Kidney glomerular epithelial cell (primary cell): ENCODE results near the gene FUZ.

Experiments used
- DNase-seq: peaks from one replicate; lab custom pipeline; 2025; lab: John Stamatoyannopoulos, UW

FUZ gene

GRCh38 chr19:49776371-49776764 is 36.7 kb downstream of the FUZ start:
- DNase-seq, result no peak

DNA sequence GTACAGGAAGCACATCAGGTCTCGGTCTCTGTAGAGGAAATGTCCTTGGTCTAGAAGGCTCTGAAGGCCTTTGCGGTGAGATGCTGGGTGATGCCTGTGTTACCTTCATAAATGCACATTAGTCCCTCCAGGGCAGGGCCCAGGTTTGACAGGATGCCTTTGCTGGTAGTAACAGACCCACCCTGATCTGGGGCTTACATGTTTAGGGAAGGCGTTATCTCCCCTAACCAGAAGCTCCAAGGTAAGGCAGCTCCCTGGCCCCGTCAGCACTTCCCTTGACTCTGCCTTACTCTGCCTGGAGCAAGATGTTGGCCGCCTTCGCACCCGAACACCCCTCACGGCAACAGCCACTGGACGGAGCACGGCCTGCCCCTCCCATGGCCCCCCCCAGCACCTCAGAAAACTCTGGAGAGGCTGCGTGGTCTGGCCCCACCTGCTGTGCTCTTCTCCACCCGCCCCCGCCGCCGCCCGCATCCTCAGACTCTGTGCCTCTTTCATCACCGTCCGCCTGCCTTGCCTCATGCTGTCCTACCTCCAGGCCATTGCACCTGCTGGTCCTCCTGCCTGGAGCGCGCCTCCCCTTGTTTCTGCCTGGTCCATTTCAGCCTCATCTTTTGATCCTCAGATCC is 37.2 kb downstream of the FUZ start:
- no peak for DNase-seq

DNA sequence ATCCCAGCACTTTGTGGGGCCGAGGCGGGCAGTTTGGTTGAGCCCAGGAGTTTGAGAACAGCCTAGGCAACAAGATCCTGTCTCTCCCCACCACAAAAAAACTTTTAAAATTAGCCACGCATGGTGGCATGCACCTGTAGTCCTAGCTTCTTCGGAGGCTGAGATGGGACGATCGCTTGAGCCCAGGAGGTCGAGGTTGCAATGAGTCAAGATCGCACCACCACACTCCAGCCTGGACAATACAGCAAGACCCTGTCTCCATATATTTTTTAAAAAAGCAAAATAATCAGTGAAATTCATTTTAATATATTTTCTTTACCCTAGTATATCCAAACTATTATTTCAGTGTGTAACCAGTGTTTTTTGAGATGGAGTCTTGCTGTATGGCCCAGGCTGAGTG is 38.1 kb downstream of the FUZ start:
- DNase-seq, result no peak

- DNase-seq, result no peak
Measured at GRCh38 chr19:49773663-49774350, 39.3 kb downstream of the FUZ start.

DNA sequence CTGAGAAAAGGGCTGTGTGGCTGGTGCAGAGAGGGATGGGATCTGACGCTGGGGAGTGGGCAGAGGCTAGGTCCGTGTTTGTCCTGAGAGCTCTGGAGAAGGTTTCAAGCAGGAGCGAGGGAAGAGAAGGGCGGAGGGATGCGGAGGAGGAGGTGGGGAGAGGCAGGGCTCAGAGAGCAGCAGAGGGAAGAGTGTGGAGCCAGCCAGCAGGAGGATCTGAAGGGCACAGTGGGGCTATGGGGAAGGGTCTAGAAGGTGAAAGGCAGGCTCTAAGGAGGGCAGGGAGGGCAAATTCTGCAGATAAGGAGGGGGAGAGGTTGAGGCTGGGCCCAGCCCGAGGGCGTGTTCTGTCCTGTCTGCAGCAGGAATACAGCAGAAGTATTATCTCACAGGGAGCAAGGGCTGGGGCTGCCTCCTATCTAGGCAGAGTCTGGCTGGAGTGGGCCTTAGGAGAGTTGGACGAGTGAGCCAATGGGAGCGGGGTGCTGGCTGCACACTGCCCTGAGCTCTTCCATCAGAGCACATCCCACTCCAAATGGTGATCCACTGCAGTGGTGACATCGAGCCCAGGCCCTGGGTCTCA is 40.2 kb downstream of the FUZ start:
- DNase-seq, result no peak

- DNase-seq, result no peak
Measured at GRCh38 chr19:49771674-49772139, 41.4 kb downstream of the FUZ start.

DNA sequence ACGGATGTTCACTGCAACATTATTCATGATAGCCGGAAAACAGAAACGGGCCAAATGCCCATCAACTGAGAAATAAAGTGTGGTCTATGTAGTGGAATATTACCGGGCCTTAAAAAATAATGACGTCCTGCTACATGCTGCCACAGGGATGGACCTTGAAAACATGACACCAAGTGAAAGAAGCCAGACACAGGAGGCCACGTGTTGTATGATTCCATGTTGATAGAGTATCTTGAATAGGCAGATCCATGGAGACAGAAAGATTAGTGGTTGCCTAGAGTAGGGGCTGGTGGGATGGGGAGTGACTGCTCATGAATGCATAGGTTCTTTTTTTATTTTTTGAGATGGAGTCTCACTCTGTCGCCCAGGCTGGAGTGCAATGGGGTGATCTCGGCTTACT is 42.6 kb downstream of the FUZ start:
- DNase-seq, result no peak

DNA sequence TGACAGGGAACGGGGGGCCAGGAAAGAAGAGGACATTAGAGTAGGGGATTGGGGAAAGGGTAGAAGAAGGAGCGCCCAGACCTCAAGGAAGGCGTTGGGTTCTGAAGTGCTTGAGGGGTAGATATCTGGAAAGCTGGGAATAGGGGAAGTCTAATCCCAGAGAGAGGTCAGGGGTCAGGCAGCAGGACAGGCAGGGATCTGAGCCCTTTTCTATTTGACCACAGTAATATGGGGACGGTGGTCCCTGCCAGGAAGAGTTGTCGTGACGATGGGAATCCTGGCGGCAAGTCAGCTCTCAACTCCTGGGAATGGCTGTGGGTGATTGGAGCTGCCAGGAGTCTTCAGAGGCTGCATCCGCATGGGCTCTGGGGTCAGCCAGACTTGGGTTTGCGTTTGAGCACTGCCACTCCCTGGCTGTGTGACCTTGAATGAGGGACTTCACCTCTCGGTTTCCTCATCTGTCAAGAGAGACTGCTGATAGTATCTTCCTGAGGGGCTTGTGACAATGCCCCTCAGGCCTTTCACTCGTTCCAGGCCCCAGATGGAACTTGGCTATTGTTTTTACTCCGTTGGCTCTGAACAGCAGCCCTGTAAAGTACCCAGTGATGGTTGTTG is 45.0 kb downstream of the FUZ start:
- DNase-seq, result no peak

- no peak for DNase-seq
Measured at GRCh38 chr19:49767381-49767780, 45.7 kb downstream of the FUZ start.

DNA sequence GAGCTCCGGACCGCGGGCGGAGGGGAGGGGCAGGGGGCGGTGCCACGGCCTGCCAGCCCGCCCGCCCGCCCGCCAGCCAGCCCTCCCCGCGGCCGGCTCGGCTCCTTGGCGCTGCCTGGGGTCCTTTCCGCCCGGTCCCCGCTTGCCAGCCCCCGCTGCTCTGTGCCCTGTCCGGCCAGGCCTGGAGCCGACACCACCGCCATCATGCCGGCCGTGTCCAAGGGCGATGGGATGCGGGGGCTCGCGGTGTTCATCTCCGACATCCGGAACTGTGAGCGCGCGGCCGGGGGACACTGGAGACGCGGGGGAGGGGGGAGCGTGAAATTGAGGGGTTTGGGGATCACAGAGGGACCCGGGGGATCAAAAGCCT is 46.2 kb downstream of the FUZ start, which contains the start of gene AP2A1:
AP2A1 (plus strand) TSS at position 72 of the 370 bp plus-strand sequence; CDS start at position 205, 133 bp downstream.
- DNase-seq, result no peak

- DNase-seq, result peak; percentile 100
Measured at GRCh38 chr19:49766007-49766929, 46.8 kb downstream of the FUZ start.

DNA sequence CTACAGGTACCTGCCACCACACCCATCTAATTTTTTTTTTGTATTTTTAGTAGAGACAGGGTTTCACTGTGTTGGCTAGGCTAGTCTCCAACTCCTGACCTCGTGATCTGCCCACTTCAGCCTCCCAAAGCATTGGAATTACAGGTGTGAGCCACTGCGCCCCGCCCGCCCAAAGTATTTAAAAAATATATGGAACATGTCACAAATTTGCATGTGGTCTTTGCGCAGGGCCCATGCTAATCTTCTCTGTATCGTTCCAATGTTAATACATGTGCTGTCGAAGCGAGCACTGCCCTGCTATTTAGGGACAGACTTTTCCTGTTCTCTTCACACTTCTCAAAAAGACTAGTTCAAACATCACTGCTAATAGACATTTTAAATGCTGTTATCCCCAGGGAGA is 48.8 kb downstream of the FUZ start:
- DNase-seq, result no peak

DNA sequence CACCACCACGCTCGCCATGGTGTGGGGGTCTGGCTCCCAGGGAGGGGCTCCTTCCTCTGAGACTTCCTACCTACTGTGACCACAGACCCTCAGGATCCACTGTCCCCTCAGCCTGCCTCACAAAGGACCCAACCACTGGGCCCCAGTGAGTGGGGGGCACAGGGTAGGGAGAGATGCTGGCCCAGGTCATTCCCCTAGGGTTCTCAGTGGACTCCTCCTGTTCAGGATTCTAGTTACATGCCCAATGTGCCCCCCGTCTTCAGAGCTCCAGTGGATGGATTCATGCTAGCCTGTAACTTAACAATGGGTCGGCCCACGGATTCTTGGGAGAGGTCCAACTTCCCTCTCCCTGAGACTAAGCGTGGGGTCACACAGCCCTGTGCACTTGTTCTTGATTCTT is 49.9 kb downstream of the FUZ start, which contains the start of gene TSKS:
TSKS (minus strand) TSS at position 77 of the 400 bp plus-strand sequence; CDS start at position 18, 59 bp downstream.
- DNase-seq, result no peak

DNA sequence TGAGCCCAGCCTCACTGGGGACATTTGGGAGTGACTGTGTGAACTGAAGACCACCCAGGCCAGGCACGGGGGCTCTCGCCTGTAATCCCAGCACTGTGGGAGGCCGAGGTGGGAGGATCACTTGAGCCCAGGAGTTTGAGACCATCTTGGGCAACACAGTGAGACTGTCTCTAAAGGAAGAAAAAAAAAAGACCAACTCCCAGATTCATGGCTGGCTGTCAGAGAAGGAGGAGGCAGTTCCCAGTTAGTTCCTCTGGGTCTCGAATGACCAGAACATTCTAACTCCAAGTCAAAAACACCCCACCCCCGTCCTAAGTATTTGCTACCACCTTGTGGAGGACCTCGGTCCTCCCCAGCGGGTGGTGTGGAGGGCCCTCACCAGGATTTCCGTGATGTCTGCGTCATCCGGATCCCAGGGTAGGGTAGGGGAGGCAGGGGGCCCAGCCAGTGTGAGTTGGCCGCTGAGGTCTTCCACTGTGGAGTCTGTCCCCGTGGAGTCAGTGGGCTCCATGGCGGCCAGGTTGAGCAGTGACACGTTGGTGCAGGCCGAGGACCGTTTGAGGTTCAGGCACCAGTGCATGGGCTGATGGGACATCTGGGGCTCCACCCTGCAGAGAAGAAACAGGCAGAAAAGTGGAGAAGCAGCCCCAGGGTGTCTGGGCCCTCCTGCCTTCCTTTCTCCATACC is 51.3 kb downstream of the FUZ start:
- no peak for DNase-seq

DNA sequence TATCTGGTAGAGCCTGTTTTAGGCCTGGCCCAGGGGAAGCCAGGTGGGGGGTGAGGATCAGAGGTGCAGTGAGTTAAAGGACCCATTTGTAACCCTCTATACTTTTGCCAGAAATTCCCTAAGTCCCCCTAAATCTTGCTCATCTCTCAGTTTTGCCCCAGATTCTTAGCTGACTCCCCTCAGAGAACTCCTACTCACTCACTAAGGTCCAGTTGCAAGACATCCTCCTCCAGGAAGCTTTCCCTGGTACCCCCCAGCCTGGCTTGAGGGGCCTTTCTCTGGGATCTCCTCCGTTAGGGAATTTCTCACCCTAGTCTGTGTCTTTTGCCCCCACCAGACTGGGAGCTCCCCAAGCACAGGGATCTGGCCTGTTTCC is 51.9 kb downstream of the FUZ start:
- no peak for DNase-seq

- DNase-seq, result peak; percentile 29
Measured at GRCh38 chr19:49758292-49758691, 54.8 kb downstream of the FUZ start.
